Psoas muscle (tissue), 8 donors: ENCODE data around the gene HTR4. TPM values are rescaled to one million over a fixed set of nuclear protein-coding genes. Genes with fewer than 3 reads are reported as not detected.

ENCODE experiments used
- ATAC-seq, 4 donors: fragments of 200-7000 bp; cut with Tn5 transposase; one replicate each; pipeline ENCODE4 v1.9.1; 2020; ENCODE audit warnings: moderate library complexity in 3 of 4, mild to moderate bottlenecking in 2 of 4
- DNase-seq, 2 donors: peaks; one replicate each; pipeline ENCODE4 v3.0.0-alpha.2; 2020
- H3K27ac ChIP-seq: fragments of 200-600 bp; one replicate; pipeline ENCODE4 v1.8.0; 2022
- H3K27me3 ChIP-seq, 3 donors: fragments of 200-600 bp in 1 of 3; one replicate each; pipeline versions ENCODE4 v1.6.1 to v1.8.0; 2013 to 2022; ENCODE audit warnings: low read length in 2 of 3, mild to moderate bottlenecking in 2 of 3, moderate library complexity in 1 of 3; ENCODE audit not compliant: insufficient read depth in 3 of 3
- H3K36me3 ChIP-seq, 2 donors: fragments of 200-600 bp in 1 of 2; one replicate each; pipeline versions ENCODE4 v1.6.1 to v1.8.0; 2013 to 2022; ENCODE audit warnings: low read depth in 1 of 2, mild to moderate bottlenecking in 1 of 2, moderate library complexity in 1 of 2; ENCODE audit not compliant: insufficient read depth in 1 of 2
- H3K4me1 ChIP-seq: fragments of 200-600 bp; one replicate; pipeline ENCODE4 v1.8.0; 2022
- H3K4me3 ChIP-seq: fragments of 200-600 bp; one replicate; pipeline ENCODE4 v1.8.0; 2022; ENCODE audit warnings: mild to moderate bottlenecking
- H3K9me3 ChIP-seq: fragments of 200-600 bp; one replicate; pipeline ENCODE4 v1.8.0; 2022
- CTCF ChIP-seq: fragments of 200-600 bp; IDR thresholded peaks from one replicate; pipeline ENCODE4 v1.8.0; 2022; ENCODE audit warnings: antibody characterized with exemption
- WGBS, 3 donors: extraction: QIAGEN DNeasy Blood & Tissue Kit; methylation state at CpG; one replicate each; pipeline versions ENCODE4 v1.1.6 to v1.1.7; 2013; 5-methylcytosine and 5-hydroxymethylcytosine counted together
- intact Hi-C, 2 donors: fragments of 100-400 bp; cut with DNase I; formaldehyde crosslinking; loops; one replicate each; pipeline versions ENCODE4 v1.11.0 to v1.14.2; 2022
- polyA plus RNA-seq, 3 donors: library from polyadenylated mRNA; stranded (reverse); fragments of 200-250 nt; gene quantifications; one replicate each; pipeline ENCODE4 v1.2.3, GENCODE V29; 2013
- total RNA-seq, 4 donors: library from RNA; stranded (reverse); fragmentation: NEBNext Ultra II Directional in 2 of 4; extraction: Animal tissue kit (Norgen Biotek cat#: 25700) in 2 of 4; gene quantifications; one replicate each; pipeline versions ENCODE4 v1.2.1 to v1.2.4, GENCODE V29; 2021 to 2023
- donor health status: healthy with polysubstance abuse.
- donor health status: DM: no; HTN: no; CAD: no; lungs with moderate emphysema.
- donor health status: Bipolar disorder and iron deficiency.
- donor health status: healthy.
- donor health status: DM: yes; HTN: yes; CAD: no.
- donor health status: DM: no; HTN: no; CAD: no.
- donor health status: DM: no; HTN: no; CAD: no.
- donor health status: DM: yes; HTN: yes; CAD: no.

The HTR4 gene
- total and polyA plus RNA-seq, 7 donors, result 0.01 to 0.46 (median 0.17) TPM; not detected in 3

GRCh38 chr5:148457183-148457620 lies 197.1 kb downstream of the HTR4 start:
- Histone ChIP-seq H3K27ac (no peak overlapping the region), H3K36me3 (no peaks in the 10 kb centered on the region), H3K9me3 (no peaks in the 10 kb centered on the region), H3K4me3 (no peak overlapping the region), H3K27me3 (no peaks in the 10 kb centered on the region), H3K4me1 (no peaks in the 10 kb centered on the region)
- no peak for TF ChIP-seq CTCF
- ATAC-seq, result no peak
- intact Hi-C loops, result no loop called here
- 42 to 54% (median 49%) methylated on average over 5 of the region's 5 CpGs for WGBS, 3 donors
- no peak for DNase-seq

GRCh38 chr5:148455185-148455584 lies 199.1 kb downstream of the HTR4 start:
- WGBS, 3 donors, result 59 to 72% (median 61%) methylated on average over 6 of the region's 6 CpGs
- no peak for DNase-seq
- H3K27me3 ChIP-seq, result no peaks in the 10 kb centered on the region
- H3K4me1 ChIP-seq, result no peaks in the 10 kb centered on the region
- ATAC-seq, result no peak
- no peaks in the 10 kb centered on the region for H3K36me3 ChIP-seq
- no peak for TF ChIP-seq CTCF
- H3K9me3 ChIP-seq, result no peaks in the 10 kb centered on the region
- no peak overlapping the region for H3K27ac ChIP-seq
- H3K4me3 ChIP-seq, result no peak overlapping the region
- intact Hi-C loops, result no loop called here

GRCh38 chr5:148454576-148454975 lies 199.8 kb downstream of the HTR4 start:
- no peaks in the 10 kb centered on the region for H3K4me1 ChIP-seq
- intact Hi-C loops, result no loop called here
- ATAC-seq, result no peak

GRCh38 chr5:148452499-148453193 lies 201.7 kb downstream of the HTR4 start:
- H3K36me3 ChIP-seq, result no peaks in the 10 kb centered on the region
- no peaks in the 10 kb centered on the region for H3K27me3 ChIP-seq
- H3K4me3 ChIP-seq, result no peak overlapping the region
- H3K9me3 ChIP-seq, result no peaks in the 10 kb centered on the region
- DNase-seq (peak in 1 of 2 donors; percentile 19), ATAC-seq (peak in 2 of 4 donors; percentile 34 to 79)
- H3K27ac ChIP-seq, result no peak overlapping the region
- intact Hi-C loops, result no loop called here
- WGBS, 3 donors, result 38 to 46% (median 45%) methylated on average over 10 of the region's 10 CpGs
- no peak for TF ChIP-seq CTCF
- no peaks in the 10 kb centered on the region for H3K4me1 ChIP-seq

More at GRCh38 chr5:148454576-148454975, 199.8 kb downstream of the HTR4 start:
- Histone ChIP-seq H3K36me3 (no peaks in the 10 kb centered on the region), H3K9me3 (no peaks in the 10 kb centered on the region), H3K27ac (no peak overlapping the region), H3K4me3 (no peak overlapping the region), H3K27me3 (no peaks in the 10 kb centered on the region)
- DNase-seq, result no peak
- 91 to 94% (median 92%) methylated on average over 5 of the region's 5 CpGs for WGBS, 3 donors
- no peak for TF ChIP-seq CTCF
